Fibroblast of mammary gland (primary cell): Measurements from ENCODE around the gene KLHDC4.

Experiments
- DNase-seq: peaks from one replicate; pipeline ENCODE4 v3.0.0-alpha.2; 2010; ENCODE audit warnings: low read depth
- H3K4me3 ChIP-seq: 2 replicates; pipeline ENCODE4 v1.5.1; 2011; ENCODE audit warnings: low read depth, mild to moderate bottlenecking, low read length, moderate library complexity; ENCODE audit not compliant: control insufficient read depth
- CTCF ChIP-seq: conservative IDR thresholded peaks from 2 replicates; pipeline ENCODE4 v1.5.1; 2011; ENCODE audit warnings: low read depth, low read length, inconsistent platforms; ENCODE audit not compliant: control insufficient read depth, insufficient read depth

The KLHDC4 gene

GRCh38 chr16:87694441-87695125, 71.2 kb downstream of the KLHDC4 start:
- no peak for TF ChIP-seq CTCF
- DNase-seq = no peak
- no peak overlapping the region for H3K4me3 ChIP-seq

GRCh38 chr16:87693827-87694226, 72.0 kb downstream of the KLHDC4 start:
- TF ChIP-seq CTCF = no peak
- no peak overlapping the region for H3K4me3 ChIP-seq
- no peak for DNase-seq

GRCh38 chr16:87692756-87693155, 73.0 kb downstream of the KLHDC4 start:
- H3K4me3 ChIP-seq = no peak overlapping the region
- DNase-seq = no peak
- no peak for TF ChIP-seq CTCF

GRCh38 chr16:87692176-87692575, 73.6 kb downstream of the KLHDC4 start:
- TF ChIP-seq CTCF = no peak
- no peak for DNase-seq
- no peak overlapping the region for H3K4me3 ChIP-seq

GRCh38 chr16:87691686-87692079, 74.1 kb downstream of the KLHDC4 start:
- no peak for DNase-seq
- TF ChIP-seq CTCF = no peak
- no peak overlapping the region for H3K4me3 ChIP-seq

GRCh38 chr16:87690911-87691685, 74.7 kb downstream of the KLHDC4 start:
- no peak overlapping the region for H3K4me3 ChIP-seq
- no peak for TF ChIP-seq CTCF
- DNase-seq = no peak
